Astrocyte (in vitro differentiated cells and primary cell): ENCODE measurements around the gene TMA7B.

ENCODE experiments used
- CTCF ChIP-seq: IDR thresholded peaks from 2 replicates; pipeline ENCODE4 v1.5.1; 2011; ENCODE audit warnings: low read depth, mild to moderate bottlenecking, inconsistent platforms, low read length, moderate library complexity; ENCODE audit not compliant: insufficient read depth
- EZH2 ChIP-seq: IDR thresholded peaks from 2 replicates; pipeline ENCODE4 v1.6.1; 2012; ENCODE audit warnings: mild to moderate bottlenecking, low read length, inconsistent platforms; ENCODE audit not compliant: insufficient read depth

- TF ChIP-seq EZH2 (no peak), CTCF (no peak)
Observed at GRCh38 chr22:39955675-39956074, 4.5 kb upstream of the TMA7B start.
